GM18858 (cell line): ENCODE measurements around the gene BGLAP.
"Not testable (repeated sequence)": the region's sequence is repeated elsewhere in the genome, so short reads cannot be mapped to it uniquely, and the experiment has no call there.

Experiments
- ATAC-seq: cut with Tn5 transposase; IDR thresholded peaks from one replicate; pipeline ENCODE4 v1.9.1; 2021; ENCODE audit not compliant: unreplicated experiment

Gene BGLAP

GRCh38 chr1:156241926-156242325 lies at the start of gene BGLAP:
TSS of gene BGLAP (plus strand) at chr1:156242184. CDS start at chr1:156242232, 48 bp downstream.
- ATAC-seq, result no peak

GRCh38 chr1:156193208-156193487 lies 48.8 kb upstream of the BGLAP start:
- no peak for ATAC-seq

GRCh38 chr1:156193488-156194299 lies 48.3 kb upstream of the BGLAP start, which contains the start of gene SLC25A44:
TSS of gene SLC25A44 (plus strand) at chr1:156194104. CDS start at chr1:156199848, 5,744 bp downstream.
- ATAC-seq, result peak; percentile 81

GRCh38 chr1:156194300-156194652 lies 47.7 kb upstream of the BGLAP start:
- ATAC-seq, result no peak

- no peak for ATAC-seq
Measured at GRCh38 chr1:156195853-156196252, 46.1 kb upstream of the BGLAP start.

GRCh38 chr1:156196445-156196844 lies 45.5 kb upstream of the BGLAP start:
- no peak for ATAC-seq

- ATAC-seq, result no peak
Measured at GRCh38 chr1:156198831-156199349, 43.1 kb upstream of the BGLAP start.

- no peak for ATAC-seq
Measured at GRCh38 chr1:156200044-156200443, 41.9 kb upstream of the BGLAP start.

- ATAC-seq, result no peak
Measured at GRCh38 chr1:156203331-156203730, 38.7 kb upstream of the BGLAP start.

GRCh38 chr1:156204686-156205085 lies 37.3 kb upstream of the BGLAP start:
- no peak for ATAC-seq

GRCh38 chr1:156211243-156211642 lies 30.7 kb upstream of the BGLAP start:
- ATAC-seq, result no peak

- no peak for ATAC-seq
Measured at GRCh38 chr1:156212130-156212529, 29.9 kb upstream of the BGLAP start.

- peak; percentile 63 for ATAC-seq
Measured at GRCh38 chr1:156212833-156213643, 28.9 kb upstream of the BGLAP start, which contains the start of gene PMF1. TSS of gene PMF1 (plus strand) at chr1:156213007. CDS start at chr1:156213016, 9 bp downstream.

- ATAC-seq, result peak; percentile 3
Measured at GRCh38 chr1:156213644-156213966, 28.4 kb upstream of the BGLAP start.

GRCh38 chr1:156214024-156214748 lies 27.8 kb upstream of the BGLAP start:
- no peak for ATAC-seq

GRCh38 chr1:156216361-156217086 lies 25.5 kb upstream of the BGLAP start:
- not testable (repeated sequence) for ATAC-seq

- ATAC-seq, result no peak
Measured at GRCh38 chr1:156217871-156218270, 24.1 kb upstream of the BGLAP start.

- ATAC-seq, result no peak
Measured at GRCh38 chr1:156220226-156220625, 21.8 kb upstream of the BGLAP start.

- no peak for ATAC-seq
Measured at GRCh38 chr1:156221986-156222692, 19.8 kb upstream of the BGLAP start.

- no peak for ATAC-seq
Measured at GRCh38 chr1:156225677-156226014, 16.3 kb upstream of the BGLAP start.
